ENCODE results near the gene MTUS2. TPM values are rescaled to one million over a fixed set of nuclear protein-coding genes. Genes with fewer than 3 reads are reported as not detected.

Gene MTUS2
- total RNA-seq, 6 experiments from 2014 or later = 0.07 to 0.15 (median 0.14) TPM; not detected in 1

- DNase-seq = no peak
- Mint-ChIP-seq H3K9me3 (no peaks in the 10 kb centered on the region), H3K27me3 (ENCODE audit: insufficient read depth) (peaks cover 7% of the 10 kb centered on the region), H3K36me3 (ENCODE audit: low read depth) (no peaks in the 10 kb centered on the region), H3K4me1 (ENCODE audit: low read depth) (no peaks in the 10 kb centered on the region), H3K4me3 (no peak overlapping the region), H3K27ac (no peak overlapping the region)
- TF ChIP-seq CTCF (IDR thresholded peaks at IDR 0.05) = no peak
Measured at GRCh38 chr13:29125934-29126424, 305.8 kb downstream of the MTUS2 start.

GRCh38 chr13:29129616-29130015 lies 309.5 kb downstream of the MTUS2 start:
- no peaks in the 10 kb centered on the region for H3K4me1 Mint-ChIP-seq (ENCODE audit: low read depth)
- H3K36me3 Mint-ChIP-seq (ENCODE audit: low read depth) = no peaks in the 10 kb centered on the region
- H3K27ac Mint-ChIP-seq = no peak overlapping the region
- no peak overlapping the region for H3K4me3 Mint-ChIP-seq
- peaks cover 5% of the 10 kb centered on the region for H3K27me3 Mint-ChIP-seq (ENCODE audit: insufficient read depth)
- no peak for DNase-seq
- H3K9me3 Mint-ChIP-seq = no peaks in the 10 kb centered on the region
- no peak for TF ChIP-seq CTCF (IDR thresholded peaks at IDR 0.05)

GRCh38 chr13:29131159-29131558 lies 311.0 kb downstream of the MTUS2 start:
- TF ChIP-seq CTCF (IDR thresholded peaks at IDR 0.05) = no peak
- Mint-ChIP-seq H3K36me3 (ENCODE audit: low read depth) (no peaks in the 10 kb centered on the region), H3K27me3 (ENCODE audit: insufficient read depth) (peaks cover 5% of the 10 kb centered on the region), H3K27ac (no peak overlapping the region), H3K4me3 (no peak overlapping the region), H3K4me1 (ENCODE audit: low read depth) (no peaks in the 10 kb centered on the region), H3K9me3 (no peaks in the 10 kb centered on the region)
- no peak for DNase-seq

- Mint-ChIP-seq H3K27me3 (ENCODE audit: insufficient read depth) (peaks cover 5% of the 10 kb centered on the region), H3K9me3 (peaks cover 5% of the 10 kb centered on the region), H3K36me3 (ENCODE audit: low read depth) (no peaks in the 10 kb centered on the region), H3K4me3 (no peak overlapping the region), H3K4me1 (ENCODE audit: low read depth) (no peaks in the 10 kb centered on the region), H3K27ac (no peak overlapping the region)
- no peak for DNase-seq
- no peak for TF ChIP-seq CTCF (IDR thresholded peaks at IDR 0.05)
Measured at GRCh38 chr13:29131881-29132668, 311.9 kb downstream of the MTUS2 start.

- no peak for DNase-seq
- Mint-ChIP-seq H3K36me3 (ENCODE audit: low read depth) (no peaks in the 10 kb centered on the region), H3K4me3 (no peak overlapping the region), H3K4me1 (ENCODE audit: low read depth) (no peaks in the 10 kb centered on the region; the same call in 1 of the 2 replicates), H3K27ac (no peak overlapping the region), H3K27me3 (ENCODE audit: insufficient read depth) (peaks cover 2% of the 10 kb centered on the region), H3K9me3 (peaks cover 11% of the 10 kb centered on the region)
- no peak for TF ChIP-seq CTCF (IDR thresholded peaks at IDR 0.05)
Measured at GRCh38 chr13:29136341-29136740, 316.2 kb downstream of the MTUS2 start.

Data from HFFc6 (cell line).